ENCODE results near the gene CALU. TPM values are rescaled to one million over a fixed set of nuclear protein-coding genes. Genes with fewer than 3 reads are reported as not detected.

Gene CALU
- total and polyA plus RNA-seq, 2 experiments from 2014 or later = 231 to 305 TPM

- no peaks in the 10 kb centered on the region for H3K36me3 ChIP-seq
These were observed 39.8 kb downstream of the CALU start for GRCh38 chr7:128778946-128779345.

DNA sequence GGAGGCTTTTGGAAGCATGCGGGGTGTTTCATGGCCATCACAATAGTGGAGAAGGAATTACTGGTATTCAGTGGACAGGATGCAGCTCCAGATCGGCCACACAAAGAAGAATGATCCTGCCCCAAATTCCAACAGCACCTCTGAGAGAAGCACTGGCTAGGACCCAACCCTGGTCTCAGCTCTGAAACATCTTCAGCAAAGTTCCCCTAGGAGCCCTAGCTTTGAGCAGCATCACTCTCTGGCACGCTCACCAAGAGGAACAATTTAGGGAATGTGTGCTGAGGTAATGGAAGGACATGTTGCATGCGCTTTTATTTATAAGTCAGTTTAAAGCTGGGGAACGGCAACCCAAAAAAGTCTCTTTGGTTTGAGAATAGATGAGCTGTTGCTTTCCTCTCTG, 42.0 kb downstream of the CALU start:
- DNase-seq (ENCODE audit: low read depth in 1 of 2, low spot score in 1 of 2) = peak in 1 of 2 donors; percentile 63
- no peak overlapping the region for H3K27ac ChIP-seq
- H3K4me3 ChIP-seq = no peak overlapping the region
- TF ChIP-seq, protein P1, sequence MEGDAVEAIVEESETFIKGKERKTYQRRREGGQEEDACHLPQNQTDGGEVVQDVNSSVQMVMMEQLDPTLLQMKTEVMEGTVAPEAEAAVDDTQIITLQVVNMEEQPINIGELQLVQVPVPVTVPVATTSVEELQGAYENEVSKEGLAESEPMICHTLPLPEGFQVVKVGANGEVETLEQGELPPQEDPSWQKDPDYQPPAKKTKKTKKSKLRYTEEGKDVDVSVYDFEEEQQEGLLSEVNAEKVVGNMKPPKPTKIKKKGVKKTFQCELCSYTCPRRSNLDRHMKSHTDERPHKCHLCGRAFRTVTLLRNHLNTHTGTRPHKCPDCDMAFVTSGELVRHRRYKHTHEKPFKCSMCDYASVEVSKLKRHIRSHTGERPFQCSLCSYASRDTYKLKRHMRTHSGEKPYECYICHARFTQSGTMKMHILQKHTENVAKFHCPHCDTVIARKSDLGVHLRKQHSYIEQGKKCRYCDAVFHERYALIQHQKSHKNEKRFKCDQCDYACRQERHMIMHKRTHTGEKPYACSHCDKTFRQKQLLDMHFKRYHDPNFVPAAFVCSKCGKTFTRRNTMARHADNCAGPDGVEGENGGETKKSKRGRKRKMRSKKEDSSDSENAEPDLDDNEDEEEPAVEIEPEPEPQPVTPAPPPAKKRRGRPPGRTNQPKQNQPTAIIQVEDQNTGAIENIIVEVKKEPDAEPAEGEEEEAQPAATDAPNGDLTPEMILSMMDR (IDR thresholded peaks at IDR 0.05; ENCODE audit: low read depth, low read length) = no peak
- no peaks in the 10 kb centered on the region for H3K36me3 ChIP-seq
- H3K27me3 ChIP-seq = no peaks in the 10 kb centered on the region
- H3K9me3 ChIP-seq (ENCODE audit: low read depth) = no peaks in the 10 kb centered on the region
- no peaks in the 10 kb centered on the region for H3K4me1 ChIP-seq (ENCODE audit: low read depth)

More at GRCh38 chr7:128778946-128779345, 39.8 kb downstream of the CALU start:
- no peaks in the 10 kb centered on the region for H3K9me3 ChIP-seq (ENCODE audit: low read depth)
- no peak overlapping the region for H3K4me3 ChIP-seq
- H3K4me1 ChIP-seq (ENCODE audit: low read depth) = no peaks in the 10 kb centered on the region
- no peak overlapping the region for H3K27ac ChIP-seq
- no peak for DNase-seq (ENCODE audit: low read depth in 1 of 2, low spot score in 1 of 2)
- TF ChIP-seq, protein P1 (IDR thresholded peaks at IDR 0.05; ENCODE audit: low read depth, low read length) = no peak
- H3K27me3 ChIP-seq = no peaks in the 10 kb centered on the region

- Histone ChIP-seq H3K27ac (no peak overlapping the region), H3K4me1 (ENCODE audit: low read depth) (no peaks in the 10 kb centered on the region)
These were observed 42.7 kb downstream of the CALU start for GRCh38 chr7:128781851-128782250.

DNA sequence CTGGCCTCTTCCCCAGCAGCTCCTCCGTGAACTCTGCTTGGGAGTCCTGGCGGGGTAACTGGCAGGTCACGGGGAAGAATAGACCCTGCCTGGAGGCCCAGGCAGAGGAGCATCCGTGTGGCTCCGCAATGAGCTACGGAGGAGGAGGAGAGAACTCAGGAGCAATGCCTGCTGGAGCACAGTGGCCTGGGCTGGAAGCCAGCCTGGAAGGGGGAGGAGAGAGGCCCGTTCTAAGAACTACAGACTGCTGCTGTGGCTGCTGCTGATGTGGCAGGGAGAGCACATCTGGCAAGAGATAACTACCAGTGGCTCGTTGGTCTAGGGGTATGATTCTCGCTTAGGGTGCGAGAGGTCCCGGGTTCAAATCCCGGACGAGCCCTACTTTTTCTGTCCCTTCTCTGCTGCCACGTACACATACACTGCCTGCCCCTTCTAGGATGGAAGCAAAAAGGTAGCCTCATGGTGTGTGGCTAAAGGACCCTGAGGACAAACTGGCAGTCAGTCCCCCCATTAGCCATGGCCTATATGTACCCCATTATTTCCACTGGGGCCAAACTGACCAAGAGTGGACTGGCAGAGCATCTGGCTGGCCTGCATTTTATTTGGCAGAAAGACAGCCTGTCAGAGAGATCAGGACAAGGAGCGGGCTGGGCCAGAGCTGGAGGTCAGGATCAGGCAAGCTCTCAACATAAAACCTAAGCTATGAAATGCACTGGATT, 44.1 kb downstream of the CALU start:
- no peaks in the 10 kb centered on the region for H3K36me3 ChIP-seq
- H3K4me3 ChIP-seq = no peak overlapping the region
- no peak overlapping the region for H3K27ac ChIP-seq
- H3K27me3 ChIP-seq = no peaks in the 10 kb centered on the region
- TF ChIP-seq, protein P1 (IDR thresholded peaks at IDR 0.05; ENCODE audit: low read depth, low read length) = no peak
- DNase-seq (ENCODE audit: low read depth in 1 of 2, low spot score in 1 of 2) = peak; percentile 52 to 95
- no peaks in the 10 kb centered on the region for H3K9me3 ChIP-seq (ENCODE audit: low read depth)
- no peaks in the 10 kb centered on the region for H3K4me1 ChIP-seq (ENCODE audit: low read depth)

More at GRCh38 chr7:128781851-128782250, 42.7 kb downstream of the CALU start:
- DNase-seq (ENCODE audit: low read depth in 1 of 2, low spot score in 1 of 2) = no peak
- no peak overlapping the region for H3K4me3 ChIP-seq
- no peaks in the 10 kb centered on the region for H3K9me3 ChIP-seq (ENCODE audit: low read depth)
- TF ChIP-seq, protein P1 (IDR thresholded peaks at IDR 0.05; ENCODE audit: low read depth, low read length) = no peak
- no peaks in the 10 kb centered on the region for H3K27me3 ChIP-seq
- no peaks in the 10 kb centered on the region for H3K36me3 ChIP-seq

DNA sequence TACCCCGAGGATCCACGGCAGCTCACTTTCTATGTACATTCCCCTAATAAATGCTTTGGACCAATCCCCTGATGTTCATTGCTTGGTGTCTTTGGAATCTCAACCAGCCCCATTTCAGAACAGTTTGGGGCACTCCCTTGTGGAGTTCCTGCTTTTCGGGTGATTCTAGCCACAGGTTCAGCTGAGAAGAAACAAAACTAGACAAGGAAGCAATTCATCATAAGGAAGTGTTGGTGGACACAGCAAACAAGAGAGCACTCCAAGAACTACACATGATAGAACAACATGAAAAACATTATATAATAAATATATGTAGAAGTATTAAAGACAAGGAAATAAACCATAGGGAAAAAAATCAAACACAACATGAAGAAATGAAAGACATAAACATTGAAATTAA, 46.6 kb downstream of the CALU start:
- Histone ChIP-seq H3K27me3 (no peaks in the 10 kb centered on the region), H3K4me1 (ENCODE audit: low read depth) (no peaks in the 10 kb centered on the region)
- no peak for DNase-seq (ENCODE audit: low read depth in 1 of 2, low spot score in 1 of 2)

More for the DNA sequence above, 46.6 kb downstream of the CALU start:
- no peaks in the 10 kb centered on the region for H3K9me3 ChIP-seq (ENCODE audit: low read depth)
- TF ChIP-seq, protein P1 (IDR thresholded peaks at IDR 0.05; ENCODE audit: low read depth, low read length) = no peak
- H3K27ac ChIP-seq = no peak overlapping the region
- no peak overlapping the region for H3K4me3 ChIP-seq
- no peaks in the 10 kb centered on the region for H3K36me3 ChIP-seq

Data from cardiac muscle cell (in vitro differentiated cells and primary cell).